GM19467 (cell line): ENCODE data around the gene SMIM10L2A.
A peak's percentile ranks its signal among the peaks of the same experiment; 100 is the strongest.
"Not testable (repeated sequence)": the region's sequence is repeated elsewhere in the genome, so short reads cannot be mapped to it uniquely, and the experiment has no call there.

Experiments
- ATAC-seq: cut with Tn5 transposase; IDR thresholded peaks from one replicate; pipeline ENCODE4 v1.9.1; 2021; ENCODE audit warnings: mild to moderate bottlenecking, moderate library complexity; ENCODE audit not compliant: unreplicated experiment

The SMIM10L2A gene

DNA sequence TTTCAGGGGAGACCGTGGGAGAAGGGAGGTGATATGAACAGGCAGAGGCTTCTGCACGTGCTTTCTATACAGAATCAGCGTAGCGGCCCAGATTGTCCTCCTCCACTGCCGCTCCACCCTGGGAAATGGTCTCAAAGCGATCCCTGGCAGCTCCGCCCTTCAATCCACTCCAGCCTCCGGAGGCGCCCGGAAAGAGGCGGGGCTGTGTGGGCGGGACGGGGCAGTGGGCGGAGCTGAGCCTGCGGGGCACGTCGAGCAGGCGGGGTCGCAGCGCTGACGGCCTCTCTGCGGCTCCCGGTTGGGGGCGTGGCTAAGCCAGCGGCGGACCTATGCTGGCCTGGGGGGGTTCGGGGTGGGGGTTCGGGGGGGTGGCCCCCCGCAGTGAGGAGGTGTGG, 210 bp upstream of the SMIM10L2A start:
- peak; percentile 85 for ATAC-seq

DNA sequence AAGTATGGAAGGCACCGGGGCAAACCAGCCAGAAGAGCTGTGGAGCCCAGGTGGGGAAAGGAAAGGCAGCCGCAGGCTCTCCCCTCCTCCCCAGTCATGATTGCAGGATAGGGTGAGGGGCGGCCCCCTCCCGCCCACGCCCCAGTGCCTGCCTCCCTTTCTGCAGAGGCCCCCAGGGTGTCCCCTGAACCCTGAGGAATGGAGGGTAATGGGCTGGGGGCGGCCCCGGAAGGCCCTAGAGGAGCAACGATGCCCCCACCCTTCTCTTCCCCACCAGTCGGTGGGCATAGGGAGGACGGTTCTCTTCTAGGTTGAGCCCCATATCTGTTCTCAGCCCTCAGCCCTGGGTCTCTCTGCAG, 1.0 kb downstream of the SMIM10L2A start:
- ATAC-seq = not testable (repeated sequence)

DNA sequence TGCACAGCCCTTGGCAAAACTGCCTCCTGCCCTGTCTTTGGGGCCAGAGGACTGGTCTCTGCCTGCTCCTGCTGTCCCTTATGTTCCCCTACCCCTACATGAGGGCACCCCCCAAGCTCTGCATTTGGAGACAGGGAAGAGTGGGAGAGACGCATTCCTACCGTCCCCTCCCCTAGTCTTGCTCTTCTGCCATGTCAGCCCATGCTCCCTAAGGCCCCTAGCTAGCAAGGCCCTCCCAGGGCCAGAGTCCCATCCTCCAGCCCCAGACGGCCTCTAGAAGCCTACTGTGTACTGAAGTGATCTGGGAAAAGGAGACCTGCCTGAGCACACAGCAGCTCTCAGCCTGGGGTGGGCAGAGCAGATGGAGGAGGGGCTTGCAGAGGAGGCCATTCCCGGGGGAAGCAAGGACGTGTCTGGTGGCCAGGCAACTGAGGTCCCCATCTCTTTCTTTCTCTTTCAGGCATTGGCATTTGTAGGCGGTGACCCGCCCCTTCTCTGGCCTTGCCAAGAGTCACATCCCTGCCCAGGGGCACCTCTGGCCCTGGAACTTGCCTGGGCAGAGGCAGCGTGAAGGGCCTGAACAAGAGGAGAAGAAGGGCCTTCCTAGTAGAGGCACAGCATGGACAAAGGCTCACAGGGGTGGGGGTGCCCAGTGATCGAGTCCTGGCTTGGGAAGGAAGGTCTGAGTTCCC, 1.6 kb downstream of the SMIM10L2A start:
- ATAC-seq = not testable (repeated sequence)

DNA sequence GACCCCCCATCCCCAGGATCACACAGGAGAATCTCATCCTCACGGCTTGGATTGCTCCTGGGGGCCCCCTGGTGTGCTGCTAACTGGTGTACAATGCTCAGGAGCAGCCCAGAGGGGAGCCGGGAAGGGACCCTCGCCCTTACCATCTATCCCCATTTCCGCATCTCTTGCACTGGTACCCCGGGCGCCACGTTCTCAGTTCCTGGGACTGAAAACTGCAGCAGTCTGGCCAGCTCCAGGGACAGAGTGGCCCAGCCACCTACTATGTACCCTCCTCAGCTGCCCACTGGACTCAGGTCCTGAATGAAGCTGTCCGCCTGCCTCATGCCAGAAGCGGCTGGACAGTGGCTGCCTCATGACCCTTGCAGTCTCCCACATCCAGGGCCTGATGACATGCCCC, 2.7 kb downstream of the SMIM10L2A start:
- no peak for ATAC-seq

DNA sequence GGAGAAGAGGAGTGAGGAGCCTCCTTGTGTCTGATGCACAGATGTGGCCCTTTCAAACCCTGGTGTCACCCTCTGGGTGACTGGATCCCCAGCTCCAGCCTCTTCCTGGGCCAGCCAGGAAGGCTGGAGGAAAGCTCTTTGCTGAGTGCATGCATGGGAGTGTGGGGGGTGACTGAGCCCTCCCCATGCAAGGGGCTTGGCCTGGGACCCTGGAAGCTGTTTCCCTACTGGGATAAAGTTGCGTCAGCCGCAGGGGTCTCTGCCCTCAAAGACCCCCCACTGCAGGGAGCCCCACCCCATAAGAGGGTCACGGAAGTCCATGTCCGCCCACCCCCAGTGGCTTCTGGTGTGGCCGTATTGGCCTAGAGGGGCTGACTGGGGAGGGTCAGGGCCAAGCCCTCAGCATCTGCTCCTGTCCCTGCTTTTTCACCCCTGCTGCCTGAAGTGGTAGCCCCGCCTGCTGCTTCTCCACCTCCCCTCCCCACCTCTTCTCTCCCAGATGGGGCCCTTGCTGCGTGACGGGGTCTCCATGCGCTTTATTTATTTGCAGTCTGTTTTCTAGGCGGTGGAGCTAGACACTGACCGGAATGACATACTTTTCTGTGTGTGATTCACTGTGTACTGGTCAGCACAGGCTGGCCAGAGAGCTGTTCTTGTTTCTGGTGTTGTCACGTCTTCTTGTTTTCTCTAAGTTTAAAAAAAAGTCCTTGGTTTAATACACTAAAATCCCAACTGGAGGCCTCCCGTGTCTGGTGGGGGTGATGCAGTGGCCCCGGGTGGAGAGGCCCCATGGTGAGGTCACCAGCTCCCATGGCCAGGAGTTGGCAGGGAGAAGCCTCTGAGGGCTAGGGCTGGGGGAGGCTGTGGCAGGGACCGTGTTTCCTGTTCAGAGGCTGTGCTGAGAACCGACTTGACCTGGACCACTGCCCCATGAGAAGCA, 3.6 kb downstream of the SMIM10L2A start:
- no peak for ATAC-seq

DNA sequence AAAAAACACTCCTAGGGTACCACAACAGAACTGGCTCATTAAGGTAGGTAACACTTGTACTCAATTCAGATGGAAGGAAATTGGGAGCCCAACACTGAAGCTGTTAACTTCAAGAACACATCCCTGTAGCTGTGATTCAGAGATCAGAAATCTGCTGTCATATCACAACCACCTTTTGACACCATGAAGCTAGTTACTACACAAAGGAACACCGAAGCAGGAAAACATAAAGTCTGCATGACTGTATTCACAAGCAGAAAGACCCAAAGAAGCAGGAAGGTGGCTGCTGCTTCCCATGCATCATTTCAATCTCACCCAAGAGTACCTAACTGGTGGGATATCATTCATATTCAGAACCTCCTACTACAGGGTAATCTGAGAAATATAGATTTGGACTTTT, 7.7 kb downstream of the SMIM10L2A start:
- ATAC-seq = no peak

DNA sequence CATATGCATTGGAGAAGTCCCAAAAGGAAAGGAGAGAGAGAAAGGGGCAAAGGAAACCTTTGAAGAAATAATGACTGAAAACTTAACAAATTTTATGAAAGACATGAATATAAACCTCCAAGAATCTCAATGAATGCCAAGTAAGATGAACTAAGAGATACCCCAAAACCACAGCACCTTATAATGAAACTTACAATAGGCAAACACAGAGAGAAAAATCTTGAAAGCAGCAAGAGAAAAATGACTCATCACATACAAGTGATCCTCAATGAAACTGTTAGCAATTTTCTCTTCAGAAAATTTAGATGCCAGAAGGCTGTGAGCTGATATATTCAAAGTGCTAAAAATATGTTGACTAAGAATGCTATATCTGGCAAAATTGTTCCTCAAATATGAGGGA, 10.1 kb downstream of the SMIM10L2A start:
- no peak for ATAC-seq

DNA sequence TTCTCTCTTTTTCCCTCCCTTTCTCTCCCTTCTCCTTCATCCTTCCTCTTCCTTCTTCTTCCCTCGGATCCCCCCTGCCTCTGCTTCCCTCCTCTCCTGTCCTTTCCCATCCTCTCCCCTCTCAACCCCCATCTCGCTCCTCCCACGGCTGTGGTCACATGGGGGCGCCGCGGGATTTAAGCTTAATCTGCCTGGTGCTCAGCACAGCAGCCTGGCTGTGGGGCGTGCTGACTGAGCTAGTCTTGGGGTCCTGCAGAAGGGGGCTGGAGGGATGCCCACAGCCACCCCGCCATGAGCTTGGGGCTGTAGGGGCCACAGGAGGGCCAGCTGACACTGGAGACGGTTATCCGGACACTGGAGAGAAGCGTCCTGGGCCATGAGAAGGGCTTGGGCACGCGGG, 10.7 kb downstream of the SMIM10L2A start:
- ATAC-seq = no peak

DNA sequence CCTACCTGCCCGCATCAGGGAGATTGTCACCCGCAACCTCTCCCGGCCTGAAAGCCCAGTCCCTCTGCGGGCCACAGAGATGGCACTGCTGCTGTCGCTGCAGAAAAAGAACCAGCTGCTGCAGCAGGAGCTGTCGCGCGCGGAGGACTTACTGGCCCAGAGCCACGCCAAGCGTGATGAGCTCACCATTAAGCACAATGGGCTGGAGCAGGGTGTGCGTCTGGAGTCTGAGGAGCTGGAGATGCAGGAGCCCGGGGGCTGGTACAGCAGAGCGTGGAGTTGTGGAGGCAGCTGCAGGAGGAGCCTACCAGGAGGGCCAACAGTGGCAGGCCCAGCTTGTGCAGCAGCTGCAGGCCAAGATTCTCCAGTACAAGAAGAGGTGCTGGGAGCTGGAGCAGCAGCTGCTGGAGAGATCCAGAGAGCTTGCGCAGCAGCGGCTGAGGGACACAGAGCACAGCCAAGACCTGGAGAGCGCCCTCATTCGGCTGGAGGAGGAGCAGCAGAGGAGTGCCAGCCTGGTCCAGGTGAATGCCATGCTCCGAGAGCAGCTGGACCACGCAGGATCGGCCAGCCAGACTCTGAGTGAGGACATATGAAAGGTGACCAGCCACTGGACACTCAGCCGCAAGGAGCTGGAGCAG, 11.3 kb downstream of the SMIM10L2A start:
- ATAC-seq = no peak

DNA sequence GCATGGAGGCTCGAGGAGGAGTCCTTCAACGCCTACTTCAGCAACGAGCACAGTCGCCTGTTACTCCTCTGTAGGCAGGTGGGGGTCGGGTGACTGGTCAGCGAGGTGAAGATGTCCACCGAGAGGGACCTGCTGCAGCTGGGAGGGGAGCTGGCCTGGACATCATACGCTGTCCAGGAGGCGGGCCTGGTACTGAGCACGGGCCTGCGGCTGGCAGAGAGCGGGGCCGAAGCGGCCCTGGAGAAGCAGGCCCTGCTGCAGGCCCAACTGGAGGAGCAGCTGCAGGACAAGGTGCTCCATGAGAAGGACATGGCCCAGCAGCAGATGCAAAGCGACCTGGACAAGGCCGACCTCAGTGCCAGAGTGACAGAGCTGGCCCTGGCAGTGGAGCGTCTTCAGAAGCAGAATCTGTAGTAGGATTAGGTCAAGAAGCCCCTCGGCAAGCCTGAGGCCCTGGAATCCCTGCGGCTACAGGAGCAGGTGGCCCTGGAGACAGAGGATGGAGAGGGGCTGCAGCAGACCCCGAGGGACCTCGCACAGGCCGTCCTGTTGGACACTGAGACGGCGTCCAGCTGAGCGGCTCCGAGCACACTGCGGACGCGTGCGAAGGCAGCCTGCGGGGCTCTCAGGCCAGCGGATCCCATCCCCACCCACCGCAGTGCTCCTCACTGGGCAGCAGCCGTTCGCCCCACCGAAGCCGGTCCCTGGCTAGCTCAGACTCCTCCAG, 11.9 kb downstream of the SMIM10L2A start:
- no peak for ATAC-seq

DNA sequence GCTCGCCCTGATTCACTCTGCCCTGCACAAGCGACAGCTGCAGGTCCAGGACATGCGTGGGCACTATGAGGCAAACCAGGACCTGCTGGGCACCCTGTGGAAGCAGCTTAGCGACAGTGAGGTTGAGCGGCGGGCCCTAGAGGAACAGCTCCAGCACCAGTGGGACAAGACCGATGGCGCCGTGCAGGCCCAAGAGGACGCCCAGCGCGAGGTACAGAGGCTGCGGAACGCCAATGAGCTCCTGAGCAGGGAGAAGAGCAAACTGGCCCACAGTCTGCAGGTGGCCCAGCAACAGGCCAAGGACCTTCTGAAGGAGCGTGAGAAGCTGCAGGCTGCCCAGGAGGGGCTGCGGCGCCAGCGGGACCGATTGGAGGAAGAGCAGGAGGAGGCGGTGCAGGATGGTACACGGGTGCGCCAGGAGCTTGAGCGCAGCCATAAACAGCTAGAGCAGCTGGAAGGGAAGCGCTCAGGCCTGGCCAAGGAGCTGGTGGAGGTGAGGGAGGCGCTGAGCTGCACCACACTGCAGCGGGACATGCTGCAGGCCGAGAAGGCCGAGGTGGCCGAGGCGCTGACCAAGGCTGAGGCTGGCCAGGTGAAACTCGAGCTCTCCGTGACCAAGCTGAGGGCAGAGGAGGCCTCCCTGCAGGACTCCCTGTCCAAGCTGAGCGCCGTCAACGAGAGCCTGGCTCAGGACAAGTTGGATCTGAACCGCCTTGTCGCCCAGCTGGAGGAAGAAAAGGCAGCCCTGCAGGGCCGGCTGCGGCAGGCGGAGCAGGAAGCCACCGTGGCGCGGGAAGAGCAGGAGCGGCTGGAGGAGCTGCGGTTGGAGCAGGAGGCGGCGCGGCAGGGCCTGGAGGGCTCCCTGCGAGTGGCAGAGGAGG, 12.8 kb downstream of the SMIM10L2A start:
- ATAC-seq = no peak

DNA sequence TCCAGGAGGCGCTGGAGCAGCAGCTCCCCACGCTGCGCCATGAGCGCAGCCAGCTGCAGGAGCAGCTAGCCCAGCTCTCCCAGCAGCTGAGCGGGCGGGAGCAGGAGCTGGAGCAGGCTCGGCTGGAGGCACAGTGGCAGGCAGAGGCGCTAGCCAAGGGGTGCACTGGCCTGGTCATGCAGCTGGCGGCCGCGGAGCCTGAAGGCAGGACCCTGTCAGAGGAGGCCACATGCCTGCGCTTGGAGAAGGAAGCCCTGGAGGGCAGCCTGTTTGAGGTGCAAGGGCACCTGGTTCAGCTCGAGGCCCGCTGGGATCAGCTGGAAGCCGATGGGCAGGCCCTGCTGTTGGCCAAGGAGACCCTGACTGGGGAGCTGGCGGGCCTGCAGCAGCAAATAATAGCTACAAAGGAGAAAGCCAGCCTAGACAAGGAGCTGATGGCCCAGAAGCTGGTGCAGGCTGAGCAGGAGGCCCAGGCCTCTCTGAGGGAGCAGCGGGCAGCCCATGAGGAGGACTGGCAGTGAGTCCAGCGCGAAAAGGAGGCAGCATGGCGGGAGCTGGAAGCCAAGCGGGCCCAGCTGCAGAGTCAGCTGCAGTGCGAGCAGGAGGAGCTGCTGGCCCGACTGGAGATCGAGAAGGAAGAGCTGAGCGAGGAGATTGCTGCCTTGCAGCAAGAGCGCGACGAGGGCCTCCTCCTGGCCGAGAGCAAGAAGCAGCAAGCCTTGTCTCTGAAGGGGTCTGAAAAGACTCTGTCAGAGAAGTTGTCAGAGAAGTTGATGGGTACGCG, 13.6 kb downstream of the SMIM10L2A start:
- no peak for ATAC-seq

DNA sequence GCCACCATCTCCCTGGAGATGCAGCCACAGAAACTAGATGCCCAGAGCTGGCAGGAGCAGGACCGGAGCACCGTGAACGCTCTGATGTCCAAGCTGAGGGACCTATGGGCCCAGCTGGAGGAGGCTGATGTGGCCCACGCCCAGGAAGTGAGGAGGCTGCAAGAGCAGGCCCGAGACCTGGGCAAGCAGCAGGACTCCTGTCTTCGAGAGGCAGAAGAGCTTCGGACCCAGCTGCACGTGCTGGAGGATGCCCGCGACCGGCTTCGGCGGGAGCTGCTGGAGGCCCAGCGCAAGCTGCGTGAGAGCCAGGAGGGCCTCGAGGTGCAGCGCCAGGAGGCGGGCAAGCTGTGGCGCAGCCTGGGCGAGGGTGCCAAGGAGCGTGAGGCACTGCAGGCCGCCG, 14.2 kb downstream of the SMIM10L2A start:
- ATAC-seq = no peak

DNA sequence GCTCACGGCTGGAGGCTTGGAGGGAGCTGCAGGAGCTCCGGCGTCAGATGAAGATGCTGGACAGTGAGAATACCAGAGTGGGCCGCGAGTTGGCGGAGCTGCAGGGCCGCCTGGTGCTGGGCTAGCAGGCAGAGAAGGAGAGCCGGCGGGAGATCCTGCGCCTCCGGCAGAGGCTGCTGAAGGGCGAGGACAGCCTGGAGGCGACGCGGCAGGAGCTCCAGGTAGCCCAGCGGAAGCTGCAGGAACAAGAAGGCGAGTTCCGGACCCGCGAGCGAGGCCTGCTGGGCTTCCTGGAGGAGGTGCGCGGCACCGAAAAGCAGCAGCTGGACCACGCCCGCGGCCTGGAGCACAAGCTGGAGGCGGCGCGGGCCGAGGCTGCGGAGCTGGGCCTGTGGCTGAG, 14.7 kb downstream of the SMIM10L2A start:
- no peak for ATAC-seq

DNA sequence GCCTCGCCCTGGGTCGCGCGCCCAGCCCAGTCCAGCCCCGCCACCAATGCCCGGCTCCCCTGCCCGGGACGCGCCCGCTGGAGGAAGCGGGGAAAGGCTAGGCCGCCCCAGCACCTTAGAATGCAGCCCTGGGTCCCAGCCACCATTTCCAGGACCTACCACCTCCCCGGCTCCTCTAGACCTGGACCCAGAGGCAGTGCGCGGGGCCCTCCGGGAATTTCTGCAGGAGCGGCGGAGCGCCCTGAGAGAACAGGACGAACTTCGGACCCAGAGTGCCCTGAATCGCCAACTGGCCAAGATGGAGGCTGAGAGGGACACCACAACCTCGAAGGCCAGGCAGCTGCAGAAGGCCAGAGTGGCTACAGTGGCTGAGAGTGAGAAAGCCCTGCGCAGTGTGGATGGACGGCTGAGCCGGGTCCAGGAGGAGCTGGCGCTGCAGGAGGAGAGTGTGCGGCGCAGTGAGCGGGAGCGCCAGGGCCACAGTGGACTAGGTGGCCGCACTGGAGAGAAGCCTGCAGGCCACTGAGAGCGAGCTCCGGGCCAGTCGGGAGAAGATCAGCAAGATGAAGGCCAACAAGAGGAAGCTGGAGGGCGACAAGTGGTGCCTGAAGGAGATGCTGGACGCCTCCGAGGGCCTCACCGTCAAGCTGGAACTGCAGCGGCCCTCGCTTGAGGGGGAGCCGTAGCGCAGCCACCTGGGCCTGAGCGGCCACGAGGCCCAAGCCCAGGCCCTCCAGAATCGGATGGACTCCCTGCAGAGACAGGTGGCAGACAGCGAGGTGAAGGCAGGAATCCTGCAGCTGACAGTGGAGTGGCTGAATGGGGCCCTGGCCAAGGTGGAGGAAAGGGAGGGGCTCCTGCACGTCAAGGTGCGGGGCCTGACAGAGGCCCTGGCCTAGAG, 15.5 kb downstream of the SMIM10L2A start:
- no peak for ATAC-seq

DNA sequence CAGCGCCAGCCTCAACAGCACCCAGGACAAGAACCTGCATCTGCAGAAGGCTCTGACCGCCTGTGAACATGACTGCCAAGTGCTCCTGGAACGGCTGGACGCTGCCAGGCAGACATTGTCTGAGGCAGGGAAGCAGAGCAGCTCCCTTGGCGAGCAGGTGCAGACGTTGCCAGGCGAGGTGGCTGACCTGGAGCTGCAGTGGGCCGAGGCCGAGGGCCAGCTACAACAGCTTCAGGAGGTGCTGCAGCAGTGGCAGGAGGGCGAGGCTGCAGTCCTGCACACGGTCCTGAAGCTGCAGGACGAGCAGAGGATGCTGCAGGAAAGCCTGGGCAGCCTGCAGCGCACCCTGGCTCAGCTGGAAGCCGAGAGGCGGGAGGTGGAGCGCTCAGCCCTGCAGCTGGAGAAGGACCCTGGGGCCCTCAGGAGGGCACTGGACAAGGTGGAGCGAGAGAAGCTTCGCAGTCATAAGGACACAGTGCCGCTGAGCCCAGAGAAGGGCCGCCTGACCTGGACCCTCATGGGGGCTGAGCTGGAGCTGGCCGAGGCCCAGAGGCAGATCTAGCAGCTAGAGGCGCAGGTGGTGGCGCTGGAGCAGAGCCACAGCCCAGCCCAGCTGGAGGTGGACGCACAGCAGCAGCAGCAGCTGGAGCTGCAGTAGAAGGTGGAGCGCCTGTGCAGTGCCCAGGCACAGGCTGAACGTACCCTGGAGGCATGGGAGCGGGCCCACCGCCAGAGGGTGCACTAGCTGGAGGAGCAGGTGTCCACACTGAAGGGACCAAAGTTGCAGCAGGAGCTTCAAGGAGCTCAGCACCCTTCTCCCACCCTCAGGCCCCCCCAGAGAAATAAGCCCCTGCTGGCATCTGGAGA, 16.4 kb downstream of the SMIM10L2A start:
- no peak for ATAC-seq

DNA sequence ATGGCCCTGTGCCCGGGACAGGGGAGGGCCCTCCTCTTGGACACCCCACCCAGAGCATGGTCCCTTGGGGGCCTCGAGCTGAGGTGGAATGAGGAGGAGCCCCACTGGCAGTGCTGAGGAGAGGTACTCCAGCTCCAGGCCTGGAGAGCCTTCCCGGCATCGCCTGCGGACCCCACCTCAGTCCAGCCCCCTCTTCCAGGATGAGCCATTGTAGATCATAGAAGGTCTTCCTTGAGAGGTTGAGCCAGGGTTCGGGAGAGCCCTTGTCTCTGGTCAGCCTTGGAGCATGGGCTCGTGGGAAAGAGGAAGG, 16.9 kb downstream of the SMIM10L2A start:
- no peak for ATAC-seq
